HEK293T (cell line): ENCODE data around the gene TMEM51.

Experiments
- CTCF ChIA-PET: fragments of 350-600 bp; formaldehyde crosslinking; extraction: SDS; loops from one replicate; lab custom pipeline; 2021; ENCODE audit warnings: antibody characterized with exemption, inconsistent platforms; lab: Yijun Ruan, JAX
- POLR2A ChIA-PET: fragments of 350-600 bp; formaldehyde crosslinking; extraction: SDS; loops from one replicate; lab custom pipeline; 2020; ENCODE audit warnings: antibody characterized with exemption, inconsistent platforms; lab: Yijun Ruan, JAX
- DNase-seq: peaks from one replicate; pipeline ENCODE4 v3.0.0; 2012; ENCODE audit warnings: mixed read lengths; ENCODE audit errors: extremely low spot score
- ARNT ChIP-seq: fragments of 450-650 bp; IDR thresholded peaks from 2 replicates; pipeline ENCODE4 v1.6.1; 2017; ENCODE audit warnings: mild to moderate bottlenecking
- BHLHE40 ChIP-seq: fragments of 450-650 bp; IDR thresholded peaks from 2 replicates; pipeline ENCODE4 v1.6.1; 2016; ENCODE audit warnings: mild to moderate bottlenecking, moderate library complexity, borderline replicate concordance
- CTBP1 ChIP-seq: fragments of 450-650 bp; IDR thresholded peaks from 2 replicates; pipeline ENCODE4 v1.6.1; 2016; ENCODE audit warnings: borderline replicate concordance
- ELF4 ChIP-seq: fragments of 450-650 bp; IDR thresholded peaks from 2 replicates; pipeline ENCODE4 v1.6.1; 2017; ENCODE audit warnings: antibody characterized with exemption
- FOXA1 ChIP-seq: fragments of 450-650 bp; IDR thresholded peaks from 2 replicates; pipeline ENCODE4 v1.6.1; 2016; ENCODE audit warnings: mild to moderate bottlenecking
- FOXK2 ChIP-seq: fragments of 450-650 bp; IDR thresholded peaks from 2 replicates; pipeline ENCODE4 v1.6.1; 2016; ENCODE audit warnings: mild to moderate bottlenecking
- FOXM1 ChIP-seq: fragments of 450-650 bp; IDR thresholded peaks from 2 replicates; pipeline ENCODE4 v1.6.1; 2017; ENCODE audit warnings: mild to moderate bottlenecking, borderline replicate concordance
- HDGF ChIP-seq: fragments of 450-650 bp; IDR thresholded peaks from 2 replicates; pipeline ENCODE4 v1.6.1; 2017; ENCODE audit warnings: antibody characterized with exemption, borderline replicate concordance
- L3MBTL2 ChIP-seq: fragments of 450-650 bp; conservative IDR thresholded peaks from 2 replicates; pipeline ENCODE4 v1.6.1; 2016; ENCODE audit warnings: mild to moderate bottlenecking
- LEF1 ChIP-seq: fragments of 450-650 bp; IDR thresholded peaks from 2 replicates; pipeline ENCODE4 v1.6.1; 2017; ENCODE audit warnings: mild to moderate bottlenecking, borderline replicate concordance
- NFRKB ChIP-seq: fragments of 450-650 bp; IDR thresholded peaks from 2 replicates; pipeline ENCODE4 v1.6.1; 2016; ENCODE audit warnings: mild to moderate bottlenecking, moderate library complexity
- PKNOX1 ChIP-seq: fragments of 450-650 bp; IDR thresholded peaks from 2 replicates; pipeline ENCODE4 v1.6.1; 2016
- SP1 ChIP-seq: fragments of 450-650 bp; IDR thresholded peaks from 2 replicates; pipeline ENCODE4 v1.6.1; 2017
- SUZ12 ChIP-seq: fragments of 450-650 bp; IDR thresholded peaks from 2 replicates; pipeline ENCODE4 v1.6.1; 2016; ENCODE audit warnings: mild to moderate bottlenecking
- TARDBP ChIP-seq: fragments of 450-650 bp; IDR thresholded peaks from 2 replicates; pipeline ENCODE4 v1.6.1; 2016
- ZNF384 ChIP-seq: fragments of 450-650 bp; IDR thresholded peaks from 2 replicates; pipeline ENCODE4 v1.6.1; 2016

The TMEM51 gene

DNA sequence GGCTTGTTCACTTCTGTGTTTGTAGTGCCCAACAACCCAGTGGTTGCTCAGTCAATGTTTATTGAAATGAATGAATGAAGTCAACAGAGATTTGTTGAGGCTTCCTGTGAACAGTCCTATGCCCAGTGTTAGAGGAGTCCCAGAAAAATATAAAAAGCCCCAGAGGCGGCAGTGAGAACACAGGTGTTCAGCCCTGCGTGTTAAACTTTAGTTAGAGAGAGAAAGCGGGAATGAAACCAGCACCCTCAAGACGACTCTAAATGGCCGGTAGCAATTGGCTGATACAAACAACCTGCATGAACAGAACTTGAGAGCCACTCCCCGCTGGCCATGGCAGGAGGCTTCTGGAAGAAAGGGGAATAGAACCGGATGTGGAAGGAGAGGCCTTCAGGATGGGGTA is 22.6 kb downstream of the TMEM51 start:
- POLR2A ChIA-PET: no interaction called here
- CTCF ChIA-PET: no interaction called here
- TF ChIP-seq FOXA1 (no peak), FOXM1 (no peak), CTBP1 (no peak), PKNOX1 (no peak), SP1 (no peak), ZNF384 (no peak), LEF1 (no peak), NFRKB (no peak), ELF4 (no peak), HDGF (no peak)
- no peak for DNase-seq

GRCh38 chr1:15176898-15177665 is 23.5 kb downstream of the TMEM51 start:
- ChIA-PET POLR2A (no interaction called here), CTCF (no interaction called here)
- DNase-seq: no peak
- TF ChIP-seq HDGF: no peak
- TF ChIP-seq NFRKB: no peak
- TF ChIP-seq ELF4: no peak
- no peak for TF ChIP-seq FOXM1
- no peak for TF ChIP-seq ARNT
- no peak for TF ChIP-seq SP1
- no peak for TF ChIP-seq SUZ12
- TF ChIP-seq LEF1: no peak
- TF ChIP-seq BHLHE40: no peak
- TF ChIP-seq L3MBTL2: no peak
- TF ChIP-seq PKNOX1: no peak
- TF ChIP-seq CTBP1: no peak
- no peak for TF ChIP-seq ZNF384
- TF ChIP-seq FOXK2: no peak
- TF ChIP-seq FOXA1: no peak
- no peak for TF ChIP-seq TARDBP

DNA sequence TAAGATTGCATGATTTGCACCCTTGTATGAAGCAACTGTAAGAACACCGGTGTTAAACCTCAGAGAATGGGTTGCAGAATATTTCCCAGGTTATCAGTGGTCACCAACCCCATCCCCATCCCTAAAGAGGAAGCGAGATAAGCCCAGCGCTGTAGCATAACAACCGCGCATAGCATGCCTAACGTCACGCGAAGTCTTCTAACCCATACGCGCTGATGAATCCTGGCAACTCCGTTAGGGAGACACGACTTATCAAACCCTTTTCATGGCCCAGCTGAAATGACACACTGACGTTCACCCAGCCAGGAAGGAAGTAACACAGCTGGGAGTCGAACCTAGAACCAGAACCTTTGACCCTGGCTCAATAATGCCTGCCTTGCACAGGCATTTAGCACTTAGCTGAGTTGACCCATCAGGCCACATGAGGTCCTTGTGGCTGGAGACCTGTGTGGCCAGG is 24.2 kb downstream of the TMEM51 start:
- DNase-seq: no peak
- ChIA-PET POLR2A (no interaction called here), CTCF (no interaction called here)
- TF ChIP-seq FOXM1: no peak
- no peak for TF ChIP-seq HDGF
- TF ChIP-seq PKNOX1: no peak
- no peak for TF ChIP-seq FOXK2
- TF ChIP-seq ARNT: no peak

GRCh38 chr1:15178571-15179484 is 25.3 kb downstream of the TMEM51 start:
- no peak for DNase-seq
- ChIA-PET POLR2A (interaction anchor here (1.1 kb wide), 1 partner anchor 22 kb away, joined by 3 read pairs; no protein-coding TSS in a partner anchor), CTCF (interaction anchor here (0.7 kb wide), 1 partner anchor 21 kb away, joined by 4 read pairs; no protein-coding TSS in a partner anchor)
- no peak for TF ChIP-seq ARNT
- no peak for TF ChIP-seq LEF1
- no peak for TF ChIP-seq ELF4
- no peak for TF ChIP-seq ZNF384
- TF ChIP-seq PKNOX1: no peak
- no peak for TF ChIP-seq FOXK2
- no peak for TF ChIP-seq SUZ12
- no peak for TF ChIP-seq HDGF

GRCh38 chr1:15179485-15179883 is 25.9 kb downstream of the TMEM51 start:
- POLR2A ChIA-PET: interaction anchor here (1.1 kb wide), 1 partner anchor 21 kb away, joined by 3 read pairs; no protein-coding TSS in a partner anchor
- TF ChIP-seq ARNT (no peak), NFRKB (no peak), SUZ12 (no peak), LEF1 (no peak), HDGF (no peak)
- CTCF ChIA-PET: interaction anchor here (0.7 kb wide), 1 partner anchor 20 kb away, joined by 4 read pairs; no protein-coding TSS in a partner anchor
- DNase-seq: no peak
